Fibroblast of mammary gland (primary cell): ENCODE data around the gene GSK3B.
"Not testable (repeated sequence)": the region's sequence is repeated elsewhere in the genome, so short reads cannot be mapped to it uniquely, and the experiment has no call there.

Experiments used
- DNase-seq: peaks from one replicate; pipeline ENCODE4 v3.0.0-alpha.2; 2010; ENCODE audit warnings: low read depth
- H3K4me3 ChIP-seq: 2 replicates; pipeline ENCODE4 v1.5.1; 2011; ENCODE audit warnings: low read depth, mild to moderate bottlenecking, low read length, moderate library complexity; ENCODE audit not compliant: control insufficient read depth
- TF ChIP-seq, protein P1 (sequence below): conservative IDR thresholded peaks from 2 replicates; pipeline ENCODE4 v1.5.1; 2011; ENCODE audit warnings: low read depth, low read length, inconsistent platforms; ENCODE audit not compliant: control insufficient read depth, insufficient read depth

The GSK3B gene

GRCh38 chr3:119899192-119899511, 195.1 kb downstream of the GSK3B start:
- no peak overlapping the region for H3K4me3 ChIP-seq
- TF ChIP-seq, protein P1, sequence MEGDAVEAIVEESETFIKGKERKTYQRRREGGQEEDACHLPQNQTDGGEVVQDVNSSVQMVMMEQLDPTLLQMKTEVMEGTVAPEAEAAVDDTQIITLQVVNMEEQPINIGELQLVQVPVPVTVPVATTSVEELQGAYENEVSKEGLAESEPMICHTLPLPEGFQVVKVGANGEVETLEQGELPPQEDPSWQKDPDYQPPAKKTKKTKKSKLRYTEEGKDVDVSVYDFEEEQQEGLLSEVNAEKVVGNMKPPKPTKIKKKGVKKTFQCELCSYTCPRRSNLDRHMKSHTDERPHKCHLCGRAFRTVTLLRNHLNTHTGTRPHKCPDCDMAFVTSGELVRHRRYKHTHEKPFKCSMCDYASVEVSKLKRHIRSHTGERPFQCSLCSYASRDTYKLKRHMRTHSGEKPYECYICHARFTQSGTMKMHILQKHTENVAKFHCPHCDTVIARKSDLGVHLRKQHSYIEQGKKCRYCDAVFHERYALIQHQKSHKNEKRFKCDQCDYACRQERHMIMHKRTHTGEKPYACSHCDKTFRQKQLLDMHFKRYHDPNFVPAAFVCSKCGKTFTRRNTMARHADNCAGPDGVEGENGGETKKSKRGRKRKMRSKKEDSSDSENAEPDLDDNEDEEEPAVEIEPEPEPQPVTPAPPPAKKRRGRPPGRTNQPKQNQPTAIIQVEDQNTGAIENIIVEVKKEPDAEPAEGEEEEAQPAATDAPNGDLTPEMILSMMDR: no peak
- no peak for DNase-seq

DNA sequence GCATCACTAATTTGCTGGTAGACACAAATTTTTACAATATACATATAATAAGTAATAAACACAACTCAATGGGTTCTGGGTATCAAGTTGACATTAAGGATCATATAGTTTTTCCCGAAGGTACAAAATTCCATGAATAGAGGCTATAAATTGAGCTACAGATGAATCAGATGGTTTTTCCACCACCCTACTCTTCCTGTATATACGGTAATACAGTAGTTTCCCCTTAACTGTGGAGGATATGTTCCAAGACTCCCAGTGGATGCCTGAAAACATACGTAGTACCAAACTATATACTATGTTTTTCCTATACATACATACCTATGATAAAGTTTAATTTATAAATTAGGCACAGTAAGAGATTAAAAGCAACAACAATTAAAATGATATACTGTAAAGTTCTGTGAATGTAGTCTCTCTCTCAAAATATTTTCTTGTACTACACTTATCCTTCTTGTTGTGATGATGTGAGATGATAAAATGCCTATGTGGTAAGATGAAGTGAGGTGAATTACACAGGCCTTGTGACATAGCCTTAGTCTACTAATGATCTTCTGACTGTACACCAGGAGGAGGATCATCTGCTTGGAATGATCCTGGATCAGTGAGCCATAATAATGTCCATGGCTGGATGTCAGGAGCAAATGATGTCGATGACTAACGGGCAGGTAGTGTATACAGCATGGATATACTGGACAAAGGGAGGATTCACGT, 195.6 kb downstream of the GSK3B start:
- peak; percentile 78 for DNase-seq
- TF ChIP-seq, protein P1: no peak
- H3K4me3 ChIP-seq: no peak overlapping the region

GRCh38 chr3:119894195-119894594, 200.1 kb downstream of the GSK3B start:
- TF ChIP-seq, protein P1: no peak
- no peak overlapping the region for H3K4me3 ChIP-seq
- no peak for DNase-seq

DNA sequence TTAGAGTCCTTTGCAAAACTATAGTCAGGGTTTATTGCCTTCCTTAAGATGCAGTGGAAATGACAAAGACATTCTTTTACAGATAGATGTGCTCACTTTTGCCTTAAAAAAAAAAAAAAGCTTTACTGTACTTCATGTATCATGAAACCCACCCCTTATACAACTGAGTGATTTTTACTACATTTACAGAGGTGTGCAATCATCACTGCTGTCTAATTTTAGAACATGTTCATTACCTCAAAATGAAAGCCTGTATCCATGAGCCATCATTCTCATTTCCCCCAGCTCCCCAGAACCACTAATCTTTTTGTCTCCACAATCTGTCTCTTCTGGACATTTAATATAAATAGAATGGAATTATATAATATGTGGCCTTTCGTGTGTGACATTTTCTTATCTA, 200.5 kb downstream of the GSK3B start:
- DNase-seq: no peak
- TF ChIP-seq, protein P1: no peak
- no peak overlapping the region for H3K4me3 ChIP-seq

- TF ChIP-seq, protein P1: peak; percentile 81
- DNase-seq: peak; percentile 80
- H3K4me3 ChIP-seq: no peak overlapping the region
Observed at GRCh38 chr3:119891944-119892721, 202.1 kb downstream of the GSK3B start.

- not testable (repeated sequence) for H3K4me3 ChIP-seq, DNase-seq
Observed at GRCh38 chr3:119888681-119889080, 205.6 kb downstream of the GSK3B start.

DNA sequence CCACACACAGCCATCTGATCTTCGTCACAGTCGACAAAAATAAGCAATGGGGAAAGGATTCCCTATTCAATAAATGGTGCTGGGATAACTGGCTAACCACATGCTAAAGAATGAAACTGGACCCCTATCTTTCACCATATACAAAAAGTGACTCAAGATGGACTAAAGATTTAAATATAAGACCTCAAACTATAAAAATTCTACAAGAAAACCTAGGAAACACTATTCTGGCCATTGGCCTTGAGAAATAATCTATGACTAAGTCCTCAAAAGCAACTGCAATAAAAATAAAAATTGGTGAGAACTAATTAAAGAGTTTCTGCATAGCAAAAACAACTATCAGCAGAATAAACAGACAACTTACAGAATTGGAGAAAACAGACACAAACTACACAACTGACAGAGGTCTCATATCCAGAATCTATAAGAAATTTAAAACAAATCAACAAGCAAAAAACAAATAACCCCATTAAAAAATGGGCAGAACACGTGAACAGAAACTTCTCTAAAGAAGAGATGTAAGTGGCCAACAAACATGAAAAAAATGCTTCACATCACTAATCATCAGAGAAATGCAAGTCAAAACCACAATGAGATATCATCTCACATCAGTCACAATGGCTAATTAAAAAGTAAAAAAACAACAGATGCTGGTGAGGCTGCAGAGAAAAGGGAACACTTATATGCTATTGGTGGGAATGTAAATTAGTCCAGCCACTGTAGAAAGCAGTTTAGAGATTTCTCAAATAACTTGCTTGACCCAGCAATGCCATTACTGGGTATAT, 208.3 kb downstream of the GSK3B start:
- H3K4me3 ChIP-seq: no peak overlapping the region
- peak; percentile 26 for DNase-seq
- TF ChIP-seq, protein P1: no peak
